ENCODE data around the gene STK32B. TPM values are rescaled to one million over a fixed set of nuclear protein-coding genes. Genes with fewer than 3 reads are reported as not detected.

Gene STK32B
- total and polyA plus RNA-seq, 2 experiments from 2014 or later: 0.71 to 2.3 TPM

GRCh38 chr4:5142726-5143125 lies 91.4 kb downstream of the STK32B start:
- Histone ChIP-seq H3K9me2 (ENCODE audit: insufficient read depth) (peaks cover 11% of the 10 kb centered on the region; the same call in 1 of the 2 replicates), H3K36me3 (ENCODE audit: insufficient read depth) (no peaks in the 10 kb centered on the region), H4K20me1 (replicated peaks; ENCODE audit: insufficient read depth) (no peaks in the 10 kb centered on the region), H3K79me2 (replicated peaks; ENCODE audit: insufficient read depth) (no peaks in the 10 kb centered on the region), H3K4me1 (ENCODE audit: insufficient read depth) (no peaks in the 10 kb centered on the region), H3K27me3 (ENCODE audit: insufficient read depth) (no peaks in the 10 kb centered on the region), H3K4me3 (no peak overlapping the region), H3K4me2 (no peak overlapping the region), H3F3A (replicated peaks; ENCODE audit: low read depth) (no peaks in the 10 kb centered on the region), H2AFZ (no peak overlapping the region), H3K27ac (ENCODE audit: low read depth) (no peak overlapping the region)
- peak; percentile 85 for DNase-seq (ENCODE audit: low spot score)
- no peak overlapping the region for H3K27ac Mint-ChIP-seq
- H3K27me3 Mint-ChIP-seq (ENCODE audit: insufficient read depth, low read depth, poor library complexity): peaks cover 6% of the 10 kb centered on the region
- no peaks in the 10 kb centered on the region for H3K36me3 Mint-ChIP-seq (ENCODE audit: low read depth)
- no peaks in the 10 kb centered on the region for H3K9me3 Mint-ChIP-seq
- no peak for TF ChIP-seq STAT1 (IDR thresholded peaks at IDR 0.05; ENCODE audit: unreplicated experiment)
- TF ChIP-seq JUNB (IDR thresholded peaks at IDR 0.05; ENCODE audit: unreplicated experiment): no peak
- peak; percentile 74 to 85 for TF ChIP-seq CTCF (conservative IDR thresholded peaks at IDR 0.05; ENCODE audit: low read depth in 2 of 2)
- no peak for TF ChIP-seq ZNF462 (CRISPR knock-in tag; IDR thresholded peaks at IDR 0.05)
- no peak overlapping the region for H3K4me3 Mint-ChIP-seq
- peak; percentile 75 for ATAC-seq
- no peaks in the 10 kb centered on the region; the same call in 2 of the 3 replicates for H3K4me1 Mint-ChIP-seq
